DMS53 (cell line): ENCODE data around the gene FOXN3.
A peak's percentile ranks its signal among the peaks of the same experiment; 100 is the strongest.

Experiments used
- DNase-seq: peaks from one replicate; lab custom pipeline; 2025; lab: John Stamatoyannopoulos, UW

Gene FOXN3

GRCh38 chr14:89417091-89417464 lies at the start of gene FOXN3:
Gene FOXN3, minus strand, starts transcription at chr14:89417233. Its CDS starts 4,757 bp downstream, at chr14:89412476.
- peak; percentile 94 for DNase-seq

- no peak for DNase-seq
Measured at GRCh38 chr14:89466484-89466883, 49.5 kb upstream of the FOXN3 start.

GRCh38 chr14:89465876-89466275 lies 48.8 kb upstream of the FOXN3 start:
- DNase-seq = no peak

- no peak for DNase-seq
Measured at GRCh38 chr14:89461256-89461655, 44.2 kb upstream of the FOXN3 start.

GRCh38 chr14:89458713-89459420 lies 41.8 kb upstream of the FOXN3 start:
- DNase-seq = no peak

- DNase-seq = no peak
Measured at GRCh38 chr14:89457007-89457406, 40.0 kb upstream of the FOXN3 start.

GRCh38 chr14:89455412-89455811 lies 38.4 kb upstream of the FOXN3 start:
- no peak for DNase-seq

GRCh38 chr14:89454996-89455395 lies 38.0 kb upstream of the FOXN3 start:
- no peak for DNase-seq

GRCh38 chr14:89452281-89452680 lies 35.2 kb upstream of the FOXN3 start:
- DNase-seq = no peak

- DNase-seq = no peak
Measured at GRCh38 chr14:89451229-89451628, 34.2 kb upstream of the FOXN3 start.

- DNase-seq = no peak
Measured at GRCh38 chr14:89447182-89447944, 30.3 kb upstream of the FOXN3 start.

- no peak for DNase-seq
Measured at GRCh38 chr14:89445273-89445973, 28.4 kb upstream of the FOXN3 start.

GRCh38 chr14:89444516-89445125 lies 27.6 kb upstream of the FOXN3 start:
- no peak for DNase-seq

GRCh38 chr14:89444044-89444443 lies 27.0 kb upstream of the FOXN3 start:
- no peak for DNase-seq

GRCh38 chr14:89443042-89443629 lies 26.1 kb upstream of the FOXN3 start:
- DNase-seq = no peak

GRCh38 chr14:89442280-89442679 lies 25.2 kb upstream of the FOXN3 start:
- no peak for DNase-seq

GRCh38 chr14:89440986-89441909 lies 24.2 kb upstream of the FOXN3 start:
- no peak for DNase-seq

- no peak for DNase-seq
Measured at GRCh38 chr14:89435892-89436656, 19.0 kb upstream of the FOXN3 start.

GRCh38 chr14:89435492-89435891 lies 18.5 kb upstream of the FOXN3 start:
- DNase-seq = no peak

- peak; percentile 16 for DNase-seq
Measured at GRCh38 chr14:89432226-89432625, 15.2 kb upstream of the FOXN3 start.
